ENCODE data around the gene PSORS1C1. TPM values are rescaled to one million over a fixed set of nuclear protein-coding genes. Genes with fewer than 3 reads are reported as not detected.

PSORS1C1 gene
- total RNA-seq, 4 donors from 2014 or later, result 6.5 to 26.5 (median 22.0) TPM; not detected in 1

GRCh38 chr6:31074401-31074800, 40.2 kb upstream of the PSORS1C1 start:
- Histone ChIP-seq H3K27ac (no peak overlapping the region), H3K9me3 (no peaks in the 10 kb centered on the region), H3K4me1 (no peaks in the 10 kb centered on the region), H3K4me3 (no peak overlapping the region), H3K36me3 (no peaks in the 10 kb centered on the region), H3K27me3 (no peaks in the 10 kb centered on the region)
- DNase-seq, result no peak
- TF ChIP-seq, protein P1, sequence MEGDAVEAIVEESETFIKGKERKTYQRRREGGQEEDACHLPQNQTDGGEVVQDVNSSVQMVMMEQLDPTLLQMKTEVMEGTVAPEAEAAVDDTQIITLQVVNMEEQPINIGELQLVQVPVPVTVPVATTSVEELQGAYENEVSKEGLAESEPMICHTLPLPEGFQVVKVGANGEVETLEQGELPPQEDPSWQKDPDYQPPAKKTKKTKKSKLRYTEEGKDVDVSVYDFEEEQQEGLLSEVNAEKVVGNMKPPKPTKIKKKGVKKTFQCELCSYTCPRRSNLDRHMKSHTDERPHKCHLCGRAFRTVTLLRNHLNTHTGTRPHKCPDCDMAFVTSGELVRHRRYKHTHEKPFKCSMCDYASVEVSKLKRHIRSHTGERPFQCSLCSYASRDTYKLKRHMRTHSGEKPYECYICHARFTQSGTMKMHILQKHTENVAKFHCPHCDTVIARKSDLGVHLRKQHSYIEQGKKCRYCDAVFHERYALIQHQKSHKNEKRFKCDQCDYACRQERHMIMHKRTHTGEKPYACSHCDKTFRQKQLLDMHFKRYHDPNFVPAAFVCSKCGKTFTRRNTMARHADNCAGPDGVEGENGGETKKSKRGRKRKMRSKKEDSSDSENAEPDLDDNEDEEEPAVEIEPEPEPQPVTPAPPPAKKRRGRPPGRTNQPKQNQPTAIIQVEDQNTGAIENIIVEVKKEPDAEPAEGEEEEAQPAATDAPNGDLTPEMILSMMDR (IDR thresholded peaks at IDR 0.05), result no peak
- TF ChIP-seq POLR2A (IDR thresholded peaks at IDR 0.05), result no peak

DNA sequence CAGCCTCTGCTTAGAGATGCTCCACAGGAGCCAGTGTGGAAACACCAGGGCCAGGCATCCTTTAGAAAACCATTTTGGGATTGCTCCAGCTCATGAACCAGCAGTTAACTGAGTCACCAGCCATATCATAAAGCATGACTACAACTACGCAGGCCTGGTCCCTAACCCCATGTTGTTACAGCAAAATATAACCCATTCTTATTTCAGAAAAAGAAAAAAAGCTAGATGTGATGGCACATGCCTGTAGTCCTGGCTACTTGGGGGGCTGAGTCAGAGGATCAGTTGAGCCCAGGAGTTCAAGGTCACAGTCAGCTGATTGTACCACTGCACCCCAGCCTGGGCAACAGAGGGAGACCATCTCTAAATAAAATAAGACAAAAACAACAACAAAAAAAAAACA, 39.1 kb upstream of the PSORS1C1 start:
- H3K4me1 ChIP-seq, result no peaks in the 10 kb centered on the region
- H3K36me3 ChIP-seq, result no peaks in the 10 kb centered on the region
- no peak for TF ChIP-seq POLR2A (IDR thresholded peaks at IDR 0.05)
- TF ChIP-seq, protein P1 (IDR thresholded peaks at IDR 0.05), result no peak
- no peaks in the 10 kb centered on the region for H3K27me3 ChIP-seq
- H3K4me3 ChIP-seq, result no peak overlapping the region
- H3K27ac ChIP-seq, result no peak overlapping the region
- no peaks in the 10 kb centered on the region for H3K9me3 ChIP-seq
- no peak for DNase-seq

DNA sequence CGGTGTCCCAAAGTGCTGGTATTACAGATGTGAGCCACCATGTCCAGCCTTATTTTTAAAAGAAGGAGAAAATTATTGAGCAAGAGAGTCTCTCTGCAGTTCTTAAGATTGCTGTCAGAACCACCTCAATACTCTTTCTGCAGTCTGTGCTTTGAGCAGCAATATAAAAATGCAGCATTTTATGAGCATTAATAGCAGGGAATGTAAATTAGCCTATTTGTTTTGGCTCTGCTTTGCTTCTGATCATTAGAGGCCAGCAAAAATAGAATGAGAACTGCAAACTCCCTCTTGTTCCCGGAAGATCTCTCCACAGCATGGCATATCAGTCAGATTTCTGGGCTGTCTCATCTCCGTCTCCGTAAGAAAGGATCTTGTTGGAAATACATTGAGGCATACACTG, 38.0 kb upstream of the PSORS1C1 start:
- H3K36me3 ChIP-seq, result no peaks in the 10 kb centered on the region
- no peak overlapping the region for H3K4me3 ChIP-seq
- H3K27me3 ChIP-seq, result no peaks in the 10 kb centered on the region
- no peaks in the 10 kb centered on the region for H3K4me1 ChIP-seq
- TF ChIP-seq, protein P1 (IDR thresholded peaks at IDR 0.05), result no peak
- TF ChIP-seq POLR2A (IDR thresholded peaks at IDR 0.05), result no peak
- H3K9me3 ChIP-seq, result no peaks in the 10 kb centered on the region
- no peak overlapping the region for H3K27ac ChIP-seq
- DNase-seq, result no peak

DNA sequence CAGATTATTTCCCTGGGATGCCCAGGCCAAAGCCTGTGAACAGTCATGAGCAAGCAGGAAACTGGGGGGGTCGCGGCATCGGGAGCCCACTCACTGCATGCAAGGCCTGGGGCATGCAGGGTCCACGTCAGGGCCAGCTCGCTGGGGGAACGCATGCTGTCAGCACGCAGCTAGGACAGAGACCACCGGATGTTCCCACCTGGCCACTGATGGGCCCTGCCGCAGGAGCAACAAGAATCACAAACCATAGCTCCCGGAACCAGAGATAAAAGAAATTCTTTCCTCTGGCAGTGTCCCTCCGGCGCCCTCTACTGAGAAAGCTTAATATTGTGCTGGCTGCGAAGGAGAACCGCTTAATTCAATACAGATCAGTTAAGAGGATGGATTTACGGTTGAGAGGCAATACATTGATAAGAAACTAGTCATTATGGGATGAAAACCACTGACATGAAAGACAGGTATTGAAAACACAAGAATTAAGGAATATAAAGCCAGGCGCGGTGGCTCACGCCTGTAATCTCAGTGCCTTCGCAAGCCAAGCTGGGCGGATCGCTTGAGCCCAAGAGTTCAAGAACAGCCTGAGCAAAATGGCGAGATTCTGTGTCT, 34.8 kb upstream of the PSORS1C1 start:
- Histone ChIP-seq H3K27ac (no peak overlapping the region), H3K9me3 (no peaks in the 10 kb centered on the region), H3K4me1 (no peaks in the 10 kb centered on the region), H3K27me3 (no peaks in the 10 kb centered on the region), H3K4me3 (peak overlapping the region in 1 of 4 donors; percentile 20), H3K36me3 (no peaks in the 10 kb centered on the region)
- DNase-seq, result peak; percentile 58 to 87 (median 72)
- no peak for TF ChIP-seq POLR2A (IDR thresholded peaks at IDR 0.05)
- TF ChIP-seq, protein P1 (IDR thresholded peaks at IDR 0.05), result peak; percentile 41 to 83 (median 75)

DNA sequence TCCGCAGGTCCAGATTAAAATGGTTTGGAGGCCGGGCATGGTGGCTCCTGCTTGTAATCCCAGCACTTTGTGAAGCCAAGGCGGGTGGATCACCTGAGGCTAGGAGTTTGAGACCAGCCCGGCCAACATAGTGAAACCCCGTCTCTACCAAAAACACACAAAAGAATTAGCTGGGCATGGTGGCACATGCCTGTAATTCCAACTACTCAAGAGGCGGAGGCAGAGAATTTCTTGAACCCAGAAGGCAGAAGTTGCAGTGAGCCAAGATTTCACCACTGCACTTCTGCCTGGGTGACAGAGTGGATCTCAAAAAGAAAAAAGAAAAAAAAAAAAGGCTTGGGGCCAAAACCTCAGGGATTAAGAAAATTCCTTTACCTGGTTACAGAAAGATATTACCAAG, 32.7 kb upstream of the PSORS1C1 start:
- Histone ChIP-seq H3K27ac (no peak overlapping the region), H3K27me3 (no peaks in the 10 kb centered on the region), H3K9me3 (no peaks in the 10 kb centered on the region), H3K4me1 (peaks cover 0 to 5% (median 0%) of the 10 kb centered on the region in 4 donors), H3K36me3 (no peaks in the 10 kb centered on the region), H3K4me3 (no peak overlapping the region)
- DNase-seq, result no peak
- TF ChIP-seq, protein P1 (IDR thresholded peaks at IDR 0.05), result no peak
- TF ChIP-seq POLR2A (IDR thresholded peaks at IDR 0.05), result no peak

Data from Peyer's patch (tissue), 4 donors.